Measurements from ENCODE around the gene MYRIP. TPM values are rescaled to one million over a fixed set of nuclear protein-coding genes. Genes with fewer than 3 reads are reported as not detected.
"Not testable (repeated sequence)": the region's sequence is repeated elsewhere in the genome, so short reads cannot be mapped to it uniquely, and the experiment has no call there.

The MYRIP gene
- total RNA-seq, 1 experiment from 2014 or later, result 0.44 TPM

- TF ChIP-seq TCF7L2 (IDR thresholded peaks at IDR 0.05; ENCODE audit: borderline replicate concordance, extremely low read depth, insufficient read depth, insufficient read length) (no peak), SRF (IDR thresholded peaks at IDR 0.05; ENCODE audit: low read depth) (no peak), SP1 (IDR thresholded peaks at IDR 0.05; ENCODE audit: low read depth) (no peak), POLR2A (IDR thresholded peaks at IDR 0.05; ENCODE audit: borderline replicate concordance, extremely low read depth, insufficient read depth, insufficient read length) (no peak), FOSL1 (IDR thresholded peaks at IDR 0.05; ENCODE audit: low read depth) (no peak), ELF1 (IDR thresholded peaks at IDR 0.05; ENCODE audit: borderline replicate concordance, low read depth) (no peak), EZH2phosphoT487 (IDR thresholded peaks at IDR 0.05; ENCODE audit: borderline replicate concordance) (no peak), JUND (IDR thresholded peaks at IDR 0.05) (no peak), ZBTB33 (IDR thresholded peaks at IDR 0.05; ENCODE audit: extremely low read depth, insufficient replicate concordance, low read length) (no peak)
Measured at GRCh38 chr3:40281995-40282394, 472.6 kb downstream of the MYRIP start (continued).

- H3K9ac ChIP-seq (ENCODE audit: low read length); H3K4me2 ChIP-seq (ENCODE audit: low read length); H4K20me1 ChIP-seq (ENCODE audit: insufficient read depth); H3K79me2 ChIP-seq (ENCODE audit: insufficient read depth, low read length); ATAC-seq; BruUV-seq (replicated peaks); H3K4me1 ChIP-seq (ENCODE audit: control insufficient read depth in 1 of 2, insufficient read depth in 2 of 2, low read length in 2 of 2); H3K27me3 ChIP-seq (ENCODE audit: insufficient read depth, low read length); RAD21 ChIA-PET (ENCODE audit: low non-redundant PET in 1 of 2, low total read pairs in 2 of 2, uncharacterized antibody in 2 of 2, unreplicated experiment in 2 of 2); CTCF ChIA-PET; intact Hi-C loops (cut with micrococcal nuclease); H3K36me3 ChIP-seq (ENCODE audit: control insufficient read depth in 1 of 2, insufficient read depth in 2 of 2, low read length in 2 of 2); H3K4me3 ChIP-seq (replicated peaks in 1 of 2; ENCODE audit: low read depth in 1 of 2, low read length in 2 of 2); H2AFZ ChIP-seq (ENCODE audit: low read depth, low read length, poor library complexity, severe bottlenecking); H3K9me2 ChIP-seq (ENCODE audit: insufficient read depth); H3K27ac ChIP-seq (ENCODE audit: low read depth, low read length); POLR2A ChIA-PET; DNase-seq (ENCODE audit: low read depth, low spot score); H3K9me3 ChIP-seq (ENCODE audit: control insufficient read depth in 1 of 2, insufficient read depth in 1 of 2, low read depth in 1 of 2, low read length in 2 of 2): not testable (repeated sequence)
Measured at GRCh38 chr3:40283057-40283456, 473.6 kb downstream of the MYRIP start.

All from HCT116 (cell line).